Dermis blood vessel endothelial cell (primary cell): ENCODE data around the gene MAPRE3. TPM values are rescaled to one million over a fixed set of nuclear protein-coding genes. Genes with fewer than 3 reads are reported as not detected.

Experiments
- DNase-seq: peaks from one replicate; pipeline ENCODE4 v3.0.0; 2010
- total RNA-seq: library from RNA; depleted of rRNA; stranded (reverse); fragments of >200 nt; gene quantifications from 2 replicates; pipeline ENCODE4 v1.2.3, GENCODE V29; 2014

The MAPRE3 gene
- total RNA-seq, 1 donor from 2014 or later: 0.17 TPM

GRCh38 chr2:27042159-27042661 is 71.8 kb downstream of the MAPRE3 start:
- peak; percentile 45 for DNase-seq

DNA sequence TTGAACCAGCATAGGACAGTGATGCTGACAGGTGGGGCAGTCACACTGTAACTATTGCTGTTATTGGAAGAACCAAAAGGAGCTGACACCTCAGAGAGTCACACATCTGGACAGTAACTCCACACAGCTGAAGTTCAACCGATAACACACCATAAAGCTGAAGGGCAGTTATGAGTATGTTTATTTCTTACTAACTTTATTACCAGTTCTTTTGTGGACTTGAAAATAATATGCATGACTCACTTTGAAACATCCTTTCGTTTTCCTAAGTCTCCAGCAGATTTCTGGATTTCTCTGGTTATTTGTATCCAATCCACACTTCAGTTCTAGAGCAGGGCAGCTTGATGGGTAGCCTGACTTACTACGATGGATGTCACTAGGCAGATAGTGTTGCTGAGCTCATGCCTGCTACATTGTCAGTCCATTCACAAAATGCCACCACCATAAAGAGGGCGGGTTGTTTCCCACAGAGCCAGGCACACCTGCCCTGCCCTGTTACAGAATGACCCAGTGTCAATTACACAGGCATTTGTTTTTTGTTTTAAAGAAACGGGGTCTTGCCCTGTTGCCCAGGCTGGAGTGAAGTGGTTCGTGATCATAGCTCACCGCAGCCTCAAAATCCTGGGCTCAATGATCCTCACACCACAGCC is 72.7 kb downstream of the MAPRE3 start:
- peak; percentile 14 for DNase-seq

DNA sequence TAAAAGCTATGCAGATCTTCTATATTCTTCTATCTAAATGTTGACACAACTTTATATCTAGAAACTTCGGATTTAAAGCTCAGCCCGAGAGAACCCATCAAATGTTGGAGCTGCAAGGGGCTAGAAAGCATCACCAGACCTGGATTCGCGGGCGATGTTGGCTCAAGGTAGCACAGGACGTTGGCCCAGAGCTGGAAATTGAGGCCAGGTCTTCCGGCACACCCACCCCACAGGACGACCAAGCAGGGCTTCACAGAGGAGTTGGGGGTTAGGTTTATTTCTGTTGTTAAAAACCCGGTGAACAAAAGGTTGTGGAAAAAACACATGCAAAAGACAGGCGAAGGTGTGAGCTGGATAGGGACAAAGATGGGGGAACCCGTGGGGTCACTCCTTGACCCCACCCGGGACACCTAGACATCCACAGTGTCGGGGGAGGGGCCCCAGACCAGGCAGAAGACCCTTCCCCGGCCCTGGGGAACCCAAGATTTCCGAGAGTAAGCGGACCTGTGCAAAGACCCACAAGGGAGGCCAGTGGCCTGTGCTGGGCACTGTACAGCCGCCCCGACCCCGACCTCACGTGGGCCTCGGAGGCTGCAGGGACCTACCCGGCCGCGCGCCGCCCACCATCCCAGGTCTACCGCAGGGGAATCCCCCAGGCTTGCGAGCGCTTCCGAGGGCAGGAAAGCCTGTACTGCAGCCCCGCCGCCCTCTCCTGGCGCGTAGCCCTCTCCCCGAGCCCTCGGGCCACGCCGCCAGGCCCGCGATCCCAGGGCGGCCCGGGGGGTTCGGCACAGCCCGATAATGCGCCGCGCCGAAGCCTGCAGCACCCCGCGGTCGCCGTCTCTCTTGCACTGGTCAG is 79.2 kb downstream of the MAPRE3 start:
- no peak for DNase-seq

DNA sequence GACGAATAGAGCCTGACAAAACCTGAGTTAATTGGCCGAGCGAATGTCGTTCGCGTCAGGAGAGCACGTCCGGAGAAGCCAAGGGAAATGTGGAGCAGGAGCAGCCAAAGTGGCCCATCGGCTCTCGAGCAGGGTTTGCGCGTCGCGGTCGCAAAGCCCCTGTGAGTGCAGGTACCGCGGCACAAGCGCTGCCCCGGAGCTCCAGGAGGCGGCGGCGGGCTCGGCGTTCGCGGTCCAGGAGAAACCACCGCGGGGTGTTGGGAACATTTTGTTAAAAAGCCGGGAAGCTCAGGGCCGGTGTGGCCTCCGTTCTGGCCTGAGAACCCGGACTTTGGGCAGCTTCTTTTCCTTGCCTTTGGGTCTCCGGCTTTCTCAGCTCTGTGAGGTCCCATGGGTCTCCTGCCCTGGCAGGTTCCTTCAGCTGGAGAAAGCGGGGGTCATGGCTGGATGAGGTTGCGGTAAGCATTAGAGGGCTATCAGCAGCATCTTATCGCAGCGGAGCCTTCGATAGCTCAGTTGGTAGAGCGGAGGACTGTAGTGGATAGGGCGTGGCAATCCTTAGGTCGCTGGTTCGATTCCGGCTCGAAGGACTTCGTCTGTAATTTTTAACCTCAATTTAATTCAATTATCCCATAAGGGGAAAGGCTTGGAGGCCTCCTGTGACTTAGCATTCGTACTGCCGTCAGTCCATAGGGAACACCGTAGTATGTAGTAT is 80.0 kb downstream of the MAPRE3 start:
- DNase-seq: peak; percentile 94

GRCh38 chr2:27050996-27051901 is 80.8 kb downstream of the MAPRE3 start, which contains the start of gene AGBL5:
Gene AGBL5 (plus strand): TSS chr2:27051668. CDS start chr2:27052959, 1,291 bp downstream.
- peak; percentile 94 for DNase-seq

DNA sequence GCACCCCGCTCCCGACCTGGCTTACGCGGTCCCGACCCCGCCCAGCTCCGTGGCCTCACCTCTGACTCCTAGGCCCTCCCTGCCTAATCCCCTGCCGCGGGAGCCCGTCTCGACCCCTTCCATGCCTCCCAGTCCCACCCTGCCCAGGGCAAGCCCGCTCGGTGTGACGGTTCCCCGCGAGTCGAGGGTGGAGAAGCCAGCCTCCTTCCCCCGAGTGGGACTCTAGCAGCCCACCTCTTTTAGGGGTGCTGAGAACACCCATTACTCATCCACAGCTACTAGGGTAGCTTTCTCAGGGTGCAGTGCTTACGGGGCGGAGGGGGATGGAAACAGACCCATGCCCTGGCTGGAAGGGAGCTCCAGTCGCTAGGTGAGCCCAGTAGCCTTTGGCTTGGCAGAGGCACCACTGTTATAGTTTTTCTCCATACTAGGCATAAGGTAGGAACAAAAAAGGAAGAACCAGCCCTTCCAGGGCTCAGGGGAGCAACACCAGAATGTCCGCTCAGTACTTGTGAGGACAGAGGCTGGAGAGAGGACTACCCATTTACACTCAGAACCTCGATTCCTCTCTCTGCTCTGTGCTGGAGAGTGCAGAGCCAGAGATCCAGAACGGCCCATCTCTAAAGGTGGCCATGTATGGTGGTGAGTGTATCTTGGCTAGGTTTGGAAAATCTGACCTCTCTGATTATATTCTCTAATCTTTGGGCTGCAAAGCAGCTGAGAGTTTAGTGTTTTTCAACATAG is 81.6 kb downstream of the MAPRE3 start:
- peak; percentile 23 for DNase-seq

GRCh38 chr2:27053321-27053720 is 82.9 kb downstream of the MAPRE3 start:
- no peak for DNase-seq

GRCh38 chr2:27053776-27054175 is 83.3 kb downstream of the MAPRE3 start:
- DNase-seq: no peak

GRCh38 chr2:27054721-27055120 is 84.3 kb downstream of the MAPRE3 start:
- DNase-seq: no peak

- no peak for DNase-seq
Measured at GRCh38 chr2:27057184-27057583, 86.7 kb downstream of the MAPRE3 start.

GRCh38 chr2:27058210-27058609 is 87.8 kb downstream of the MAPRE3 start:
- no peak for DNase-seq

DNA sequence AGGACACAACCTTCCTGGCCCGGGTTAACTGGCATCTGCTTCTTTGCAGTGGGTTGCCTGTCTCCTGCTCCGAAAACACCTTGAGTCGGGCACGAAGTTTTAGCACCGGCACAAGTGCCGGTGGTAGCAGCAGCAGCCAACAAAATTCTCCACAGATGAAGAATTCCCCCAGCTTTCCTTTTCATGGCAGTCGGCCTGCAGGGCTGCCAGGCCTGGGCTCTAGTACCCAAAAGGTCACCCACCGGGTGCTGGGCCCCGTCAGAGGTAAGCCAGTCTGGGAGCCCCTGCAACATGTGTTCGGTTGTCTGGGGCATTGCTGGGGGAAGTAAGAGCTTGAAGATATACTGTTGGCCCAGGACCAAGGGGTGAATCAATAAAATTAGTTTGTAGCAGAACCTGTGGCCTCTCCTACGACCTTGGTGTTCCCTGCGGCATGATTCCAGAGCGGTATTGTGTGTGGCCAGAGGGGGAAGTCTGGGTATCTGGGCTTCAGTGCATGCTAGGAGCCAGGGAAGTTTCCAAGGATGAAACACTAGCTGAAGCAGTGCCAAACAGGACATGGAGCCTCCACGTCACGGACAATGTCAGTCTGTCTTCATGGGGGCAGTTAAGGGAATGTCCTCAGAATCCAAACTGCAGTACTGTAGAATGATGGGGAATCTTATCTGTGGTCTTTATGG is 88.8 kb downstream of the MAPRE3 start:
- DNase-seq: peak; percentile 44

DNA sequence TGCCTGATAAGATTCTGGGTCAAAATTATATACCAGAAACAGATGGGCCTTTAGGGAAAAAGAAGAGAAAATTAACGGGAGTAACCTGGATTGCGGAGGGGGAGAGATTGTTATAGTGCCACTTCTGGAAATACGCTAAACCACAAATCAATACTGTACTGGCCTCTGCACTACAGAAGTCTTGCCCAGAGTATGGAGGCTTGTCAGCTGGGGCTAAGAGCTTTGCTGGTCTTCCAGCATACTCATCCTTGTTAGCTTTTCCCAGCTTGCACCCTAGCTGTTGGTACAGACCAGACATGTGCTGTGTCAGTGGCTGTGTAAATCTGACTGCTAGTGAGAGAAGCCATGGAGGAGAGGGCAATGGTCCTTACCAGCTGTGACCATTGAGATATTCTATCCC is 89.9 kb downstream of the MAPRE3 start:
- DNase-seq: no peak

GRCh38 chr2:27065128-27065527 is 94.7 kb downstream of the MAPRE3 start:
- no peak for DNase-seq

- no peak for DNase-seq
Measured at GRCh38 chr2:27067385-27067784, 96.9 kb downstream of the MAPRE3 start.

- no peak for DNase-seq
Measured at GRCh38 chr2:27069436-27069835, 99.0 kb downstream of the MAPRE3 start.

DNA sequence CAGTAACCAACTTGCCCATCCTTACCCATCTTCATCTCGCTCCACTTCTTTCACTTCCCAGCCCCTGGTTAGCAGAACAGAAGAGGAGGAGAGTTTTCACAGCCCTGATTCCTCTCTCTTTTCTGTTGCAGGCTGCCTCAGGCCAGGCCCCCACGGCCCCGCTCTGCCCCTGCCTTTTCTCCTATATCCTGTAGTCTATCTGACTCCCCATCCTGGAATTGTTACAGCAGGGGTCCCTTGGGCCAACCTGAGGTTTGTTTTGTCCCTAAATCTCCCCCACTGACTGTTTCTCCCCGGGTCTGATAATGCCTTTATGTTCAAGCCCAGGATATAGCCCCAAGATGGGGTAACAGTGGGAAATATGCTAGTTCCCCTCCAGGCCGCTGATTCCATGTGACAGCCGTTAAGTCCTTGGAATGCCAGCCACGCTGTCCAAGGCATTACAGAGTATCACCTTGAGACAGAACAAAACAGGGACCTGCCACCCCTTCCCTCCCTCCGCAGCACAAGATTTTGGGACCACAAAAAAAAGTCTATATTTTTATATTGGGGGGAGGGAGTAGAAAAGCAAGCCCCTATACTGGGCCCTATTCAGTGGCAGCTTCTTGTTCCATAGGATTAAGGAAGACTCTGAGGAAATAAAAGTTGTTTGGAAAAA is 99.7 kb downstream of the MAPRE3 start:
- no peak for DNase-seq

DNA sequence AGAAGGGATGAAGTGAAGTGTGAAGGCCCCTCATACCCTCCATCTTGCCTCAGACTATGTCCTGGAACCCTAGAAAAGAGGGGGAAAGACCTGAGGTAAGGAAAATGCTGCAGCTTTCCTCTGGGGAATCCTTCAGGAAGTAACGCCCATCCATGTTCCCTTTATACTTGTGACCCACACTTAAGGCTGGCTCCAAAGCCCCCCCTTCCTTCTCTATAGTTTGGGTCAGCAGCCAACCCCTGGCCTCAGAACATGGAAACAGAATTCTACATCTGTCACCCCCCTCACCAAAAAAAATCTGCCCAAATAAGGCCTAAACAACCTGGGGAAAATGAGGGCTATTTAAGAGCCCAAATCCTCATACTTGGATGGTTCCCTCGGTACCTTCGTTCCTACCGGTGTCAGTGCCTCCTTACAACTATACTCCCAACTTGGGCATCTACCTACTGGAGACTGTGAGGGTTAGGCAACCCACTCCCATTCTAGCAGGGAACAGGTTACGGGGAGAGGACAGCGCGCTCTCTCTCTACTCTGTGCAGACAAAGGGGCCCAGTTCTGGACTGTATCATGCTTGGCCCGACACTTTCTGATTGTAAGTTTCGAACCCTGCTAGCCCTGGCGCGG is 100.3 kb downstream of the MAPRE3 start:
- DNase-seq: peak; percentile 11

GRCh38 chr2:27071277-27071989 is 101.0 kb downstream of the MAPRE3 start, which contains the start of gene OST4:
Gene OST4 (minus strand): TSS chr2:27071654.
- DNase-seq: peak; percentile 94
